ENCODE results near the gene CCDC57. TPM values are rescaled to one million over a fixed set of nuclear protein-coding genes. Genes with fewer than 3 reads are reported as not detected.

Gene CCDC57
- total and polyA plus RNA-seq, 2 of the 4 experiments (the other 2 are of a cell fraction), result 7.3 to 31.3 TPM

- H3K4me3 ChIP-seq (ENCODE audit: insufficient read depth, low read depth, low read length), result no peak overlapping the region
- H3K56ac ChIP-seq (ENCODE audit: extremely low read depth, insufficient read depth, low read length), result no peak overlapping the region
- no peak overlapping the region for H3K18ac ChIP-seq (ENCODE audit: low read depth, low read length)
- no peak overlapping the region for H2AK5ac ChIP-seq (ENCODE audit: low read depth, low read length)
- H3K4me2 ChIP-seq (ENCODE audit: low read depth, low read length), result no peak overlapping the region
- peaks cover 4 to 7% of the 10 kb centered on the region in 2 experiments; a peak in 1 of 4 replicates for H3K79me1 ChIP-seq (ENCODE audit: low read depth in 1 of 2, low read length in 2 of 2)
- no peak overlapping the region for H2BK15ac ChIP-seq (ENCODE audit: low read depth, low read length)
- H2AK9ac ChIP-seq (replicated peaks; ENCODE audit: low read depth, low read length, poor library complexity), result no peak overlapping the region
- ChIA-PET CTCF (no interaction called here), POLR2A (ENCODE audit: unreplicated experiment) (no interaction called here)
- no peak overlapping the region for H4K91ac ChIP-seq (ENCODE audit: insufficient read depth, low read depth, low read length)
- ATAC-seq (ENCODE audit: low read depth) (no peak), DNase-seq (no peak)
- peaks cover 5% of the 10 kb centered on the region for H3K4me1 ChIP-seq (ENCODE audit: control insufficient read depth, insufficient read depth, low read length)
- no peak overlapping the region for H2AFZ ChIP-seq (replicated peaks; ENCODE audit: low read length, poor library complexity)
- H2BK20ac ChIP-seq (ENCODE audit: low read depth, low read length), result no peak overlapping the region
- no peak overlapping the region for H2BK5ac ChIP-seq (ENCODE audit: low read depth, low read length, poor library complexity, severe bottlenecking)
- H4K20me1 ChIP-seq (ENCODE audit: insufficient read depth, low read length), result no peaks in the 10 kb centered on the region
- peaks cover 13% of the 10 kb centered on the region for H3K36me3 ChIP-seq (ENCODE audit: control insufficient read depth, insufficient read depth, low read length)
- BruUV-seq (replicated peaks), result no TSS peak
- WGBS, 2 experiments (ENCODE audit: extremely low coverage in 2 of 2, insufficient read length in 1 of 2), result no CpG with 5 or more reads among the region's 10 CpGs
- in situ Hi-C loops (cut with MboI; ENCODE audit: low sequenced_read_pairs) (no loop called here), dilution Hi-C loops (cut with HindIII; ENCODE audit: low sequenced_read_pairs, unreplicated experiment) (no loop called here), intact Hi-C loops (cut with micrococcal nuclease) (no loop called here)
- H3K4ac ChIP-seq (ENCODE audit: low read depth, low read length), result no peak overlapping the region
- no peak overlapping the region for H3K14ac ChIP-seq (replicated peaks; ENCODE audit: low read depth, low read length)
- no peaks in the 10 kb centered on the region for H3K9me3 ChIP-seq (ENCODE audit: control insufficient read depth, insufficient read depth, low read length)
- H3K27ac ChIP-seq (ENCODE audit: insufficient read depth, low read length), result no peak overlapping the region
- H3K27me3 ChIP-seq (ENCODE audit: control insufficient read depth, insufficient read depth, low read length), result no peaks in the 10 kb centered on the region
- H3K23ac ChIP-seq (ENCODE audit: low read depth, low read length), result no peak overlapping the region
- no peaks in the 10 kb centered on the region for H3K9me1 ChIP-seq (ENCODE audit: insufficient read depth, low read length)
- no peak overlapping the region for H4K5ac ChIP-seq (ENCODE audit: low read depth, low read length)
- H2BK120ac ChIP-seq (ENCODE audit: low read depth, low read length), result no peak overlapping the region
- TF ChIP-seq USF2 (IDR thresholded peaks at IDR 0.05; ENCODE audit: low read depth, low read length) (no peak), POLR2A (IDR thresholded peaks at IDR 0.05; ENCODE audit: low read depth, low read length) (no peak), MXI1 (IDR thresholded peaks at IDR 0.05; ENCODE audit: borderline replicate concordance, low read depth, low read length) (no peak), MAFK (IDR thresholded peaks at IDR 0.05; ENCODE audit: low read depth, low read length) (no peak), CTCF (conservative IDR thresholded peaks at IDR 0.05; ENCODE audit: low read depth, low read length) (no peak), RFX5 (IDR thresholded peaks at IDR 0.05; ENCODE audit: low read depth, low read length) (no peak), RAD21 (IDR thresholded peaks at IDR 0.05; ENCODE audit: low read length) (no peak), NFE2L2 (IDR thresholded peaks at IDR 0.05; ENCODE audit: low read depth, low read length) (no peak), SMC3 (IDR thresholded peaks at IDR 0.05; ENCODE audit: low read depth, low read length) (no peak), CHD1 (IDR thresholded peaks at IDR 0.05; ENCODE audit: low read depth, low read length) (no peak), CEBPB (IDR thresholded peaks at IDR 0.05; ENCODE audit: low read depth, low read length) (no peak), RCOR1 (IDR thresholded peaks at IDR 0.05; ENCODE audit: insufficient replicate concordance, low read length) (no peak)
- TF ChIP-seq, protein P1, sequence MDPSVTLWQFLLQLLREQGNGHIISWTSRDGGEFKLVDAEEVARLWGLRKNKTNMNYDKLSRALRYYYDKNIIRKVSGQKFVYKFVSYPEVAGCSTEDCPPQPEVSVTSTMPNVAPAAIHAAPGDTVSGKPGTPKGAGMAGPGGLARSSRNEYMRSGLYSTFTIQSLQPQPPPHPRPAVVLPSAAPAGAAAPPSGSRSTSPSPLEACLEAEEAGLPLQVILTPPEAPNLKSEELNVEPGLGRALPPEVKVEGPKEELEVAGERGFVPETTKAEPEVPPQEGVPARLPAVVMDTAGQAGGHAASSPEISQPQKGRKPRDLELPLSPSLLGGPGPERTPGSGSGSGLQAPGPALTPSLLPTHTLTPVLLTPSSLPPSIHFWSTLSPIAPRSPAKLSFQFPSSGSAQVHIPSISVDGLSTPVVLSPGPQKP (IDR thresholded peaks at IDR 0.05; ENCODE audit: borderline replicate concordance, low read depth, low read length), result no peak
- H4K8ac ChIP-seq (ENCODE audit: low read depth in 2 of 2, low read length in 2 of 2), result no peak overlapping the region
- no peak overlapping the region for H3K9ac ChIP-seq (ENCODE audit: low read depth, low read length)
These were observed 98.2 kb downstream of the CCDC57 start for GRCh38 chr17:82114447-82114846.

All from IMR-90 (cell line).